CD4-positive, alpha-beta memory T cell (primary cell): Measurements from ENCODE around the gene CRY2. TPM values are rescaled to one million over a fixed set of nuclear protein-coding genes. Genes with fewer than 3 reads are reported as not detected.

ENCODE experiments used
- CTCF ChIA-PET: fragments of 350-600 bp; sonication (Branson Sonifier 250); formaldehyde crosslinking; loops from one replicate; lab custom pipeline; 2021; ENCODE audit warnings: inconsistent platforms; ENCODE audit not compliant: partially characterized antibody; lab: Charles Lee
- POLR2A ChIA-PET: fragments of 350-600 bp; sonication (Branson Sonifier 250); formaldehyde crosslinking; loops from one replicate; lab custom pipeline; 2021; ENCODE audit not compliant: partially characterized antibody; lab: Charles Lee
- DNase-seq, 5 donors: peaks; one replicate each; pipeline versions ENCODE4 v3.0.0 to v3.0.0-alpha.2; 2020 to 2022; ENCODE audit warnings: mixed read lengths in 1 of 5
- H3K27ac ChIP-seq: one replicate; pipeline ENCODE4 v1.7.0; 2013; ENCODE audit warnings: low read depth, low read length
- H3K27me3 ChIP-seq: 2 replicates; pipeline ENCODE4 v1.7.0; 2013; ENCODE audit warnings: mild to moderate bottlenecking, low read length, moderate library complexity; ENCODE audit not compliant: insufficient read depth
- H3K36me3 ChIP-seq: 2 replicates; pipeline ENCODE4 v1.7.0; 2013; ENCODE audit warnings: mild to moderate bottlenecking, low read length, moderate library complexity; ENCODE audit not compliant: insufficient read depth
- H3K4me1 ChIP-seq: 2 replicates; pipeline ENCODE4 v1.7.0; 2013; ENCODE audit warnings: mild to moderate bottlenecking, low read length, moderate library complexity; ENCODE audit not compliant: insufficient read depth
- H3K4me3 ChIP-seq, 2 donors: one replicate each; pipeline ENCODE4 v1.7.0; 2013; ENCODE audit warnings: low read length in 2 of 2, mild to moderate bottlenecking in 1 of 2
- H3K9me3 ChIP-seq, 2 donors: one replicate each; pipeline ENCODE4 v1.7.0; 2013; ENCODE audit warnings: low read length in 2 of 2, control low read depth in 1 of 2; ENCODE audit not compliant: control insufficient read depth in 1 of 2
- H3K27ac Mint-ChIP-seq, 7 donors: one replicate each; pipeline ENCODE4 v1.8.0; 2020 to 2021; ENCODE audit warnings: mixed read lengths in 7 of 7, mild to moderate bottlenecking in 6 of 7, inconsistent platforms in 3 of 7, moderate library complexity in 3 of 7
- H3K27me3 Mint-ChIP-seq, 2 donors: one replicate each; pipeline ENCODE4 v1.8.0; 2020 to 2021; ENCODE audit warnings: mixed read lengths in 2 of 2
- H3K36me3 Mint-ChIP-seq, 2 donors: one replicate each; pipeline ENCODE4 v1.8.0; 2020 to 2021; ENCODE audit warnings: mixed read lengths in 2 of 2, inconsistent platforms in 1 of 2, mild to moderate bottlenecking in 1 of 2
- H3K4me1 Mint-ChIP-seq, 4 donors: one replicate each; pipeline ENCODE4 v1.8.0; 2020 to 2021; ENCODE audit warnings: mixed read lengths in 4 of 4, mild to moderate bottlenecking in 1 of 4
- H3K4me3 Mint-ChIP-seq, 8 donors: one replicate each; pipeline ENCODE4 v1.8.0; 2020 to 2021; ENCODE audit warnings: mixed read lengths in 8 of 8, mild to moderate bottlenecking in 7 of 8, moderate library complexity in 6 of 8, inconsistent platforms in 3 of 8
- H3K9me3 Mint-ChIP-seq, 8 donors: one replicate each; pipeline ENCODE4 v1.8.0; 2020 to 2021; ENCODE audit warnings: mixed read lengths in 8 of 8, mild to moderate bottlenecking in 5 of 8, inconsistent platforms in 3 of 8, moderate library complexity in 1 of 8
- intact Hi-C: fragments of 100-400 bp; cut with micrococcal nuclease; formaldehyde crosslinking; loops from one replicate; pipeline ENCODE4 v1.15.1; 2023
- polyA plus RNA-seq, 2 donors: library from polyadenylated mRNA; unstranded; fragments of 300-500 nt; fragmentation: Illumina TruSeq; gene quantifications; one replicate each; pipeline ENCODE4 v1.2.3, GENCODE V29; 2021
- total RNA-seq, 2 experiments: library from RNA; stranded (reverse); gene quantifications; one replicate each; pipeline ENCODE4 v1.2.3, GENCODE V29; 2021

Gene CRY2
- total and polyA plus RNA-seq, 4 experiments from 2014 or later = 22.6 to 67.4 (median 47.4) TPM

- Mint-ChIP-seq H3K4me3 (peak overlapping the region; percentile 69 to 84 (median 76)), H3K27ac (peak overlapping the region in 6 of 7 donors; percentile 29 to 75 (median 52)), H3K36me3 (peaks cover 21 to 23% of the 10 kb centered on the region in 2 donors), H3K4me1 (peaks cover 8 to 16% (median 11%) of the 10 kb centered on the region in 4 donors), H3K9me3 (peaks cover 0 to 2% (median 0%) of the 10 kb centered on the region in 8 donors), H3K27me3 (peaks cover 0 to 3% of the 10 kb centered on the region in 2 donors)
- Histone ChIP-seq H3K27me3 (no peaks in the 10 kb centered on the region), H3K36me3 (peaks cover 19% of the 10 kb centered on the region), H3K4me1 (peaks cover 5% of the 10 kb centered on the region), H3K9me3 (no peaks in the 10 kb centered on the region), H3K4me3 (no peak overlapping the region), H3K27ac (no peak overlapping the region)
- CTCF ChIA-PET = no interaction called here
- POLR2A ChIA-PET = interaction anchor here (1.3 kb wide), 1 partner anchor 31 kb away, joined by 3 read pairs; no protein-coding TSS in a partner anchor
- intact Hi-C loops = loop anchor here (2.0 to 10.0 kb wide), 3 partner anchors 14 to 510 kb away; partner anchors contain the start of gene CHRM4
- no peak for DNase-seq
Measured at GRCh38 chr11:45884596-45885185, 37.4 kb downstream of the CRY2 start.

GRCh38 chr11:45885274-45885920 is 38.1 kb downstream of the CRY2 start, which contains the start of gene MAPK8IP1:
Gene MAPK8IP1, plus strand, starts transcription at chr11:45885651. Its CDS starts 170 bp downstream, at chr11:45885821.
- peaks cover 8 to 16% (median 11%) of the 10 kb centered on the region in 4 donors for H3K4me1 Mint-ChIP-seq

GRCh38 chr11:45885921-45886721 is 38.8 kb downstream of the CRY2 start:
- Mint-ChIP-seq H3K27me3 (peaks cover 0 to 4% of the 10 kb centered on the region in 2 donors), H3K4me3 (peak overlapping the region in 7 of 8 donors; percentile 15 to 60 (median 30)), H3K4me1 (peaks cover 8 to 16% (median 11%) of the 10 kb centered on the region in 4 donors), H3K36me3 (peaks cover 10 to 12% of the 10 kb centered on the region in 2 donors), H3K9me3 (peaks cover 0 to 2% (median 0%) of the 10 kb centered on the region in 8 donors), H3K27ac (peak overlapping the region in 1 of 7 donors; percentile 52)
- no peak for DNase-seq
- Histone ChIP-seq H3K9me3 (no peaks in the 10 kb centered on the region), H3K27ac (no peak overlapping the region), H3K36me3 (peaks cover 8% of the 10 kb centered on the region), H3K27me3 (no peaks in the 10 kb centered on the region), H3K4me3 (no peak overlapping the region), H3K4me1 (peaks cover 5% of the 10 kb centered on the region)
- intact Hi-C loops = loop anchor here (2.0 to 10.0 kb wide), 3 partner anchors 13 to 509 kb away; partner anchors contain the start of gene CHRM4
- CTCF ChIA-PET = interaction anchor here (0.9 kb wide), 1 partner anchor 115 kb away, joined by 3 read pairs; no protein-coding TSS in a partner anchor
- POLR2A ChIA-PET = no interaction called here

More at GRCh38 chr11:45885274-45885920, 38.1 kb downstream of the CRY2 start, which contains the start of gene MAPK8IP1:
- H3K27ac ChIP-seq = no peak within 1 kb of the TSS
- H3K27me3 Mint-ChIP-seq = peaks cover 0 to 4% of the 10 kb centered on the region in 2 donors
- H3K4me1 ChIP-seq = peaks cover 5% of the 10 kb centered on the region
- H3K4me3 Mint-ChIP-seq = peak within 1 kb of the TSS; percentile 69 to 84 (median 76)
- H3K9me3 Mint-ChIP-seq = peaks cover 0 to 2% (median 0%) of the 10 kb centered on the region in 8 donors
- peak; percentile 47 to 67 (median 58) for DNase-seq
- H3K27me3 ChIP-seq = no peaks in the 10 kb centered on the region
- peaks cover 16% of the 10 kb centered on the region in 2 donors for H3K36me3 Mint-ChIP-seq
- peaks cover 14% of the 10 kb centered on the region for H3K36me3 ChIP-seq
- peak within 1 kb of the TSS in 6 of 7 donors; percentile 29 to 75 (median 52) for H3K27ac Mint-ChIP-seq
- ChIA-PET POLR2A (no interaction called here), CTCF (no interaction called here)
- H3K9me3 ChIP-seq = no peaks in the 10 kb centered on the region
- intact Hi-C loops = loop anchor here (2.0 to 10.0 kb wide), 3 partner anchors 13 to 509 kb away; partner anchors contain the start of gene CHRM4
- no peak within 1 kb of the TSS for H3K4me3 ChIP-seq

GRCh38 chr11:45886816-45887520 is 39.7 kb downstream of the CRY2 start:
- no peak for DNase-seq
- H3K36me3 ChIP-seq = no peaks in the 10 kb centered on the region
- peaks cover 6 to 10% of the 10 kb centered on the region in 2 donors for H3K36me3 Mint-ChIP-seq
- intact Hi-C loops = loop anchor here (10.0 kb wide), 1 partner anchor 508 kb away; the partner anchor contains the start of gene CHRM4
- peak overlapping the region in 5 of 8 donors; percentile 39 to 52 (median 46) for H3K4me3 Mint-ChIP-seq
- ChIA-PET CTCF (interaction anchor here (0.9 kb wide), 1 partner anchor 115 kb away, joined by 3 read pairs; no protein-coding TSS in a partner anchor), POLR2A (no interaction called here)
- H3K9me3 ChIP-seq = no peaks in the 10 kb centered on the region
- H3K27ac ChIP-seq = no peak overlapping the region
- peaks cover 8 to 16% (median 11%) of the 10 kb centered on the region in 4 donors for H3K4me1 Mint-ChIP-seq
- H3K4me3 ChIP-seq = no peak overlapping the region
- H3K27me3 ChIP-seq = no peaks in the 10 kb centered on the region
- H3K27ac Mint-ChIP-seq = peak overlapping the region in 1 of 7 donors; percentile 52
- peaks cover 5% of the 10 kb centered on the region for H3K4me1 ChIP-seq
- H3K27me3 Mint-ChIP-seq = peaks cover 0 to 4% of the 10 kb centered on the region in 2 donors
- peaks cover 0 to 2% (median 0%) of the 10 kb centered on the region in 8 donors for H3K9me3 Mint-ChIP-seq

GRCh38 chr11:45887587-45887986 is 40.3 kb downstream of the CRY2 start:
- Mint-ChIP-seq H3K9me3 (peaks cover 0 to 2% (median 0%) of the 10 kb centered on the region in 8 donors), H3K27me3 (peaks cover 0 to 7% of the 10 kb centered on the region in 2 donors), H3K27ac (peak overlapping the region in 1 of 7 donors; percentile 52), H3K4me1 (peaks cover 8 to 16% (median 11%) of the 10 kb centered on the region in 4 donors), H3K4me3 (peak overlapping the region in 2 of 8 donors; percentile 43 to 46), H3K36me3 (peaks cover 1 to 4% of the 10 kb centered on the region in 2 donors)
- no peaks in the 10 kb centered on the region for H3K36me3 ChIP-seq
- POLR2A ChIA-PET = no interaction called here
- CTCF ChIA-PET = no interaction called here
- no peaks in the 10 kb centered on the region for H3K9me3 ChIP-seq
- intact Hi-C loops = loop anchor here (10.0 kb wide), 1 partner anchor 507 kb away; the partner anchor contains the start of gene CHRM4
- no peak overlapping the region for H3K27ac ChIP-seq
- H3K4me1 ChIP-seq = peaks cover 5% of the 10 kb centered on the region
- DNase-seq = no peak
- no peak overlapping the region for H3K4me3 ChIP-seq
- no peaks in the 10 kb centered on the region for H3K27me3 ChIP-seq

GRCh38 chr11:45889555-45889954 is 42.3 kb downstream of the CRY2 start:
- H3K4me1 ChIP-seq = peaks cover 5% of the 10 kb centered on the region
- H3K4me3 ChIP-seq = no peak overlapping the region
- peaks cover 5 to 9% (median 8%) of the 10 kb centered on the region in 4 donors for H3K4me1 Mint-ChIP-seq
- H3K9me3 Mint-ChIP-seq = no peaks in the 10 kb centered on the region
- H3K36me3 ChIP-seq = no peaks in the 10 kb centered on the region
- no peak overlapping the region for H3K27ac Mint-ChIP-seq
- no peak overlapping the region for H3K4me3 Mint-ChIP-seq
- no peak overlapping the region for H3K27ac ChIP-seq
- DNase-seq = no peak
- H3K9me3 ChIP-seq = no peaks in the 10 kb centered on the region
- peaks cover 1 to 4% of the 10 kb centered on the region in 2 donors for H3K36me3 Mint-ChIP-seq
- ChIA-PET POLR2A (no interaction called here), CTCF (no interaction called here)
- H3K27me3 Mint-ChIP-seq = peaks cover under 1 to 16% of the 10 kb centered on the region in 2 donors
- intact Hi-C loops = loop anchor here (10.0 kb wide), 1 partner anchor 505 kb away; the partner anchor contains the start of gene CHRM4
- peaks cover under 1% of the 10 kb centered on the region for H3K27me3 ChIP-seq
